Stimulated activated CD8-positive, alpha-beta memory T cell treated with anti-CD3 and anti-CD28 coated beads, Interleukin-7, amount 100 ng/mL, for 1 hour (primary cell): ENCODE measurements around the gene B4GALT3.

Experiments
- DNase-seq, 2 donors: peaks; one replicate each; pipeline ENCODE4 v3.0.0-alpha.2; 2020; ENCODE audit warnings: low read depth in 2 of 2

Gene B4GALT3

GRCh38 chr1:161206411-161207140 is 29.3 kb upstream of the B4GALT3 start:
- no peak for DNase-seq

GRCh38 chr1:161201836-161202712 is 24.8 kb upstream of the B4GALT3 start, which contains the start of gene NDUFS2:
NDUFS2 (plus strand) TSS chr1:161202367; CDS start chr1:161202386, 19 bp downstream.
- DNase-seq: peak; percentile 91

DNA sequence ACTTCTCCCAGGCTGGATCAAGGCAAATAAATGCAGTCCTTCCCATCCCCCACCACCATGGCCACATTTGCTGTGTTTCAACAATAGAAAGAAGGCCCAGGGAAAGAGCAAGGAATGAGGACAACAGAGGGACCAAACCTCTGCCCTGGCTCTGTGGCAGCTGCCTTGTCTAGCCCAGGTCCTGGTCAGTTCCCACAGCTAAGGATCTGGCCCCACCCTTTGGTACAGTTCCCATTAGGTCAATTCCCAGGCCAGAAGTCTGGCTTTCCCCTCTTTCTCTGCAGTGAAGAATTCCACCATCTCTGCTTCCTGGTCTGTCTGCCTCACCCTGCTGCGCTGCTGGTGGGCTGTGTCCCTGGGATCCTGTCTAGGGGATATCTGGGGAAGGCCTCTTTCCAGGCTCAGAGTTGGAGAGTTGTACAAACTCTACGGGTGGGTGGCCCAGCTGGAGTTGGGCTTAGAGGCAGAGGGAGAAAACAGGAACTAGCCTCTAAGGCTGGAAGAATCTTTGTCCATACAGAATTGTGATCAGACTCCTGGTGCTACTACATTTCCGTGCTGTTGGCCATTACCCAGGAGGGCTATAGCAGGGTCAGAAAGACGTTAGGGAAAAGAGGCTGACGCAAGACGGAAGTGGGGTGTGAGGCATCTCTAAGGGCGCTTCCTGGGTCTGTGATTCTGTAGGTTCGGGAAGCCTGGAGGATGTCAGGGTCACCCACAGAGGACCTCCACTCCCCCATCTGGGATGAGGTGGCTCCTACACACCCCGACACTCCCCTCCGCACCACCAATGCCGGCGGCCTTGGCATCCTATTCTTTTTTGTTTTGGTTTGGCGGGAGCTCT is 23.9 kb upstream of the B4GALT3 start:
- no peak for DNase-seq

DNA sequence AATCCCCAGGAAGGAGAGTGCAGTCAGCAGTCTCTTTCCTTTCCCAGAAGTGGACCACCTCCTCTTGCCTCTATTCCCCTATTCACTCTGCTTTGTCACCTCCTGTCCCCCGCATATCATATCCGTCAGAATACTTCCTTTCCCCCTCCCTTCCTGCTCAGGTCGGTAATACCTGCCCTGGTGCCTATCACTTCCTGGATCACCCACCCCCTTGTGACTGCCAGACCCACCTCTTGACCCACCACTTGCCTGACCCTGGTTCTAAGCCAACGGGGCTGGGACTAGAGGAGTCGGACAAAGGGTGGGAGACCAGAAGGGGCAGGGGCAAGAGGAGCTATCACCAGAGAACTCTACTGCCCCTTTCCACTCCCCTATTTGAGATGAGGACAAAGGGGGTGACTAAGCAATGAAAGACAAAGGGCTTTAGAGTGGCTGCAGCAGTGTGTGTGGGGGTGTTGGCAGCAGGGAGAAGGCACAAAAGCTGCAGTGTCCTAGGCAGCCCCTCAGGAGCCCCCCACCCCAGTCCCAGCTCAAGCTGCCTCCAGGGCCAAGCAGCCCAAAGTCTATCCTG is 23.2 kb upstream of the B4GALT3 start:
- DNase-seq: no peak

GRCh38 chr1:161199506-161200139 is 22.3 kb upstream of the B4GALT3 start:
- DNase-seq: no peak

- DNase-seq: no peak
These were observed 21.7 kb upstream of the B4GALT3 start, which contains the start of gene ADAMTS4 for GRCh38 chr1:161198897-161199431. ADAMTS4 (minus strand) TSS chr1:161199054; CDS start chr1:161198627, 427 bp downstream.

GRCh38 chr1:161198194-161198896 is 21.0 kb upstream of the B4GALT3 start:
- no peak for DNase-seq

GRCh38 chr1:161197560-161198193 is 20.4 kb upstream of the B4GALT3 start:
- no peak for DNase-seq

DNA sequence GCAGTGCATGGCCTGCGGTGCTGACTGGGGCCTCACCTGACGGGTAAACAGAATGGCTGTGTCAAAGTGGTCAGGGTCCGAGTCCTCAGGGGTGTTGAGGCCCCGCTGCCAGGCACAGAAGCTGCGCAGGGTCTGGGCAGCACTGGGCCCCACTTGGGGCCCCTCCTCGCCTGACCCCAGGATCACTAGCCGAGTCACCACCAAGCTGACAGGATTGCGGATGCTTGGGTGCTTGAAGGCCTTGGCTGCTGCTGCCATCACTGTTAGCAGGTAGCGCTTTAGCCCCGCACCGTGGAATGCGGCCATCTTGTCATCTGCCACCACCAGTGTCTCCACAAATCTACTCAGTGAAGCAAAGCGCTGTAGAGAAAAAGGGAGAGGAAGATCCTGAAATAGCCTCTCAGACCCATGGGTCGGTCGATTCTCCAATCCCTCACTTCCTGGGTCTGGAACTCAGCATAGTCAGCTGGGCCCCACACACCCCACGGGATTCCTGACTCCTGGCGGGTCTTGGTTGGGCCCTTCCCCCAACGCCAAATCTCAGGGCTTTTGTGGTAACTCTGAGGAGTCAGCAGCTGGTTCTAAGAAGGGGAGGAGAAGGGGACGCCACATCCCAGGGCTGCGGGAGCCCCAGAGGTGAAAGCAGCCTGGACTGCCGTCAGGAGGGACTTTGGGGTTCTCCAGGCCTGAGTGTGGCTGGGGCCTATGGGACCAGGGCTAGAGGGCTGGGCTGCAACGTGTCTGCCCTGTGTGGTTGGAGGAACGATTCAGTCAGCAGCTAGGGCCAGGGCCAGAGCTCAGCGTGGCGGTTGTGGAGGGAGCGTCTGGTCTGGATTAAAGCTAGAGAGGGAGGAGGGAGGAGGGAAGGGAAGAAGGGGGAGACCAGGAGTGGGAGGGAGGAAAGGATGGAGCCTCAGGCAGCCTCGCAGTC is 19.5 kb upstream of the B4GALT3 start:
- DNase-seq: no peak

DNA sequence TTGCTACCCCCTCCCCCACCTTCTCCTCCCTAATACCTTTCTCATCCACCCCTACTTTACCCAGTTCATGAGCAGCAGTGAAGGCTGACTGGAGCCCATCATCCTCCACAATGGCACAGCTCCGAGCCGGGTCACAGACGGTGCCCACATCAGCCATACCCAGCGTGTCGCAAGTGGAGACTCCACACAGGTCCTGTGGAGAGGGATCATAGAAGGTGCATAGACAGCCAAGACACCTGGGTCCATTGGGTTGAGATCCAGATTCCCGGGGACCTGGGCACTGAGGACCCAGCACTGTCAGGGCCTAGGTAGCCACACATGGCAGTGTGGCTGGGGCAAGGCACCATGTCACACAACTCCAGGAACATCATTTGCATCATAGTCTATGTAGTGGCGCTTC is 18.8 kb upstream of the B4GALT3 start:
- DNase-seq: no peak

DNA sequence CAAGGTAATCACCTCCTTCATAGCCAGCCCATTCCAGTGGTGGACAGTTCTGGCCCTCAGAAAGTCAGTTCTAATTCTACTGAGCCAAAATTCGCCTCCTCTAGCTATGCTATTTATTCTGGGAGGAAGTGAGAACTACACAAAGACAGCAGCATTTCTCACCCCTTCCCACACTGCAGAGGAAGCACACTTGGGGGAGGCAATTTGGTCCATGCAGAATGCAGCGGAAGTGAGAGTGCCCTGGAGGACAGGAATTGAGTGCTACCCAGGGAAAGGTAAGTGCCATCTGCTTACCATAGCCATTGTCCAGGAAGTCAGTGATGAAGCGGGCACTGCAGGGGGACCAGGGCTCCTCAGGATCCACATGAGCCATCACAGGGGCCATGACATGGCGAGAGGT is 17.9 kb upstream of the B4GALT3 start:
- DNase-seq: no peak

DNA sequence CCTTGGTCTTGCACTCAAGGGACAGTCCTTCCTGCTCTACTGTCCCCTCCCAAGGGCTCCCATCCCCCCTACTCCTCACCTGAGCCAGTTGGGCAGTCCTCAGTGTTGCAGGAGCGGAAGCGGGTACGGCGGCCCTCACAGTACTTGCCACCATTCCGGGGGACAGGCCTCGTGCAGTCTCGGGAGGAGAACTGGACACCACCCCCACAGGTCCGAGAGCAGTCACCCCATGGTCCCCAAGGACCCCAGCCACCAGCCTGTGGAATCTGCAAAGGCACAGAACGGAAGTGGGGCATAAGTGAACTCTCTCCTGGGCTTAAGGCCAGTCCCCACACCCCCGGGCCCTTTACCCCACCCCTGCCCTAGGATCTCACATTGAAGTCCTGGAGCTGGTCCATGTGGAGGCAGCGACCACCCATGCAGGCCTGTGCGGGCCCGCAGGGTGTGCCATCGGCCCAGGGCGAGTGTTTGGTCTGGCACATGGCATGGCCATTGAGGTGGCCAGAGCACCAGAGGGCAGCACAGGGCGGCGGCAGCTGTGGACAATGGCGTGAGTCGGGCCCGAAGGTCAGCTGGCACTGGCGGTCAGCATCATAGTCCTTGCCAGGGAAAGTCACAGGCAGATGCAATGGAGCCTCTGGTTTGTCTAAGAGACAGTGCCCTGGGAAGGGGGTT is 16.4 kb upstream of the B4GALT3 start:
- DNase-seq: no peak

DNA sequence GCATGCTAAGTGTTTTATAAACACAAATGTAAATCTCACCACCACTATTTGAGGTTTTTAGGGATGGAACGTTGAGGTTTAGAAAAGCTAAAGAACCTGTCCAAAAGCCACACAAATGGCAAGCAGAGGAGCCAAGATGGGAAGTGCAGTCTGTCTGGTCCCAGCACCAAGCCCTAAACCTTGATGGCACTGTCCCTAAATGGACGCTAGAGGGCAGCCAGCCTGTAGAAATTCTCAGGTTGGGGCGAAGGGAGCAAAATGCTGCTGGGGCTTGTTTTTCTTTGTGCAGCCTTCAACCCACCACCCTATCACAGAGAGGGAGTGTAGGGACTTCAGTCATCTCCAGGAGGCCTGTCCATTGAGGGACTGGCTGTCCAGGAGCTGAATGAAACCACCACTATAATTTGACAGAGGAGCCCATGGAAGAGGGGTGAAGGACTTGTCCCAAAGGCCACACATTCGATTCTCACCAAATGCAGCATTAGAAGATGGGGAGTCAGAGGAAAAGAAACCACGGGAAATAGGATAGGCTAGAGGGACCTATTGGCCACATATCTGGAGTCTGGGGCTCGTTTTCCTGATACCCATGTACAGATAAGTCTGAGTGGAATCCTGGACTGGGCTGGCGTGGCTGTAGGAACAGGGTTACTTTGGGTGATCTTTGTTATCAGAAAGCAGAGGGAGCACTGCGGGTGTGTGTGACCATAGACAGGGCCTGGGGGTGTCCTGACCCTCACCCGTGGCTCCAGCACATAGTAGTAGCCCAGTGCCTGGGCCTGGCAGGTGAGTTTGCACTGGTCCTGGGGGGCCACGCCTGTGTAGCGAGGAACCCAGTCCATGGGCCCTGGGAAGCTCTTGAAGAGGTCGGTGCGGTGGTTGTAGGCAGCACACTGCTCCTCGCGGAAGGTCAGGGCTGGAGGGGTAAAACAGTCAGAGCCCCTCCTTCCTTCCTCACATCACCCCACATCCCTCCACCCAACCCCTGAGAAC is 15.5 kb upstream of the B4GALT3 start:
- peak in 1 of 2 donors; percentile 41 for DNase-seq

- no peak for DNase-seq
These were observed 14.7 kb upstream of the B4GALT3 start for GRCh38 chr1:161191971-161192370.

- DNase-seq: no peak
These were observed 13.7 kb upstream of the B4GALT3 start for GRCh38 chr1:161190962-161191521.

DNA sequence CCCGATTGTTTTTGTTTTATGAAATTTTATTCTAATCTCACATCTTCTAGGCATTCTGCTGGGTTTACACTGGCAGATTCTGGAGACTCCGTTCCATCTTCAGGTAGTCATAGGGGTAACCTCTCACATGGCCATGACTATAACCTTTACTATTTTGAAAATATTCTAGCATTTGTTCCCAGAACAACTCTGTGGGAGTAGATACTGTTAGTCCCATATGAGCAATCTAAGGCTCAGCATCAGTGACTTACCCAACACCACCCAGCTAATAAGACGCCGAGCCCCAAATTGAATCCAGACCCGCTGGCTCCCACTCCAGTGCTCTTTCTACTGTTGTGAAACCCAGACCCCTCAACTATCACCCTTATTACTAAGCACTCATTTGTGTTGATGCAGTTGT is 11.7 kb upstream of the B4GALT3 start:
- no peak for DNase-seq
